8988T (cell line): ENCODE measurements around the gene DTWD2.
"Not testable (repeated sequence)": the region's sequence is repeated elsewhere in the genome, so short reads cannot be mapped to it uniquely, and the experiment has no call there.

Experiments used
- DNase-seq: peaks from one replicate; pipeline ENCODE4 v3.0.0; 2011

The DTWD2 gene

GRCh38 chr5:118994595-118994994 is 6.2 kb upstream of the DTWD2 start:
- no peak for DNase-seq

GRCh38 chr5:118993118-118993517 is 4.8 kb upstream of the DTWD2 start:
- DNase-seq = not testable (repeated sequence)

GRCh38 chr5:118992055-118992454 is 3.7 kb upstream of the DTWD2 start:
- not testable (repeated sequence) for DNase-seq

GRCh38 chr5:118990582-118990981 is 2.2 kb upstream of the DTWD2 start:
- no peak for DNase-seq

GRCh38 chr5:118989816-118990215 is 1.5 kb upstream of the DTWD2 start:
- DNase-seq = no peak

GRCh38 chr5:118988866-118989180 is 476 bp upstream of the DTWD2 start:
- DNase-seq = no peak

- DNase-seq = no peak
Measured at GRCh38 chr5:118984602-118985001, 3.7 kb downstream of the DTWD2 start.

- DNase-seq = no peak
Measured at GRCh38 chr5:118981783-118982182, 6.6 kb downstream of the DTWD2 start.

- no peak for DNase-seq
Measured at GRCh38 chr5:118980438-118980837, 7.9 kb downstream of the DTWD2 start.

- DNase-seq = no peak
Measured at GRCh38 chr5:118980017-118980416, 8.3 kb downstream of the DTWD2 start.

- DNase-seq = not testable (repeated sequence)
Measured at GRCh38 chr5:118973779-118974445, 14.4 kb downstream of the DTWD2 start.

- DNase-seq = no peak
Measured at GRCh38 chr5:118968925-118969375, 19.4 kb downstream of the DTWD2 start.

GRCh38 chr5:118968406-118968911 is 19.9 kb downstream of the DTWD2 start:
- DNase-seq = no peak

GRCh38 chr5:118967059-118967508 is 21.3 kb downstream of the DTWD2 start:
- DNase-seq = no peak

- no peak for DNase-seq
Measured at GRCh38 chr5:118965890-118966289, 22.5 kb downstream of the DTWD2 start.

GRCh38 chr5:118964970-118965369 is 23.4 kb downstream of the DTWD2 start:
- not testable (repeated sequence) for DNase-seq

- not testable (repeated sequence) for DNase-seq
Measured at GRCh38 chr5:118964388-118964787, 24.0 kb downstream of the DTWD2 start.

GRCh38 chr5:118963169-118963568 is 25.2 kb downstream of the DTWD2 start:
- DNase-seq = no peak

- DNase-seq = no peak
Measured at GRCh38 chr5:118960557-118960956, 27.8 kb downstream of the DTWD2 start.

GRCh38 chr5:118956727-118957126 is 31.6 kb downstream of the DTWD2 start:
- DNase-seq = no peak

GRCh38 chr5:118953652-118954005 is 34.7 kb downstream of the DTWD2 start:
- DNase-seq = no peak

GRCh38 chr5:118952992-118953651 is 35.2 kb downstream of the DTWD2 start:
- DNase-seq = no peak

GRCh38 chr5:118952306-118952705 is 36.0 kb downstream of the DTWD2 start:
- DNase-seq = not testable (repeated sequence)

GRCh38 chr5:118950354-118950753 is 38.0 kb downstream of the DTWD2 start:
- DNase-seq = not testable (repeated sequence)
